ENCODE data around the gene BICD1. TPM values are rescaled to one million over a fixed set of nuclear protein-coding genes. Genes with fewer than 3 reads are reported as not detected.

BICD1 gene
- total and polyA plus RNA-seq, 4 donors: 3.0 to 42.6 (median 25.2) TPM

DNA sequence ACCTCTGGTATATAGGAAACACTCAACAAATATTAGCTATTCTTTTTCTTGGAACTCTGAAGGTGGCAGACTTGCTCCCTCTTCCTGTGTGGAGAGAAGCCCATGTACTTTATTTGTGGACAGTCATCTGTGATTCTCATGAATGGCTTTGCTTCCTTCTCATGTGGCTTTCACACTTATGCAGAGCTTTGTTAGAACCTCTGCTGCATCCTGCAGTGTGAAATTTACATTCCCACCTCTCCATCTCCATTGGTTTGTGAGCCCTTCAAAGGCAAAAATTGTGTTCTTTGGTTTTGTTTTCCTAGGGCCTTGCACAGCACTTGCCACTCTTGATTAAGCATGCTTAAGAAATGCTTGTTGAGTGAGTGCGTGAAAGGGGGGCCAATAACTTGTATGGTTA, 51.9 kb downstream of the BICD1 start:
- no peak overlapping the region for H3K27ac ChIP-seq (ENCODE audit: low read depth in 1 of 2, low read length in 2 of 2)
- intact Hi-C loops (cut with DNase I): no loop called here

DNA sequence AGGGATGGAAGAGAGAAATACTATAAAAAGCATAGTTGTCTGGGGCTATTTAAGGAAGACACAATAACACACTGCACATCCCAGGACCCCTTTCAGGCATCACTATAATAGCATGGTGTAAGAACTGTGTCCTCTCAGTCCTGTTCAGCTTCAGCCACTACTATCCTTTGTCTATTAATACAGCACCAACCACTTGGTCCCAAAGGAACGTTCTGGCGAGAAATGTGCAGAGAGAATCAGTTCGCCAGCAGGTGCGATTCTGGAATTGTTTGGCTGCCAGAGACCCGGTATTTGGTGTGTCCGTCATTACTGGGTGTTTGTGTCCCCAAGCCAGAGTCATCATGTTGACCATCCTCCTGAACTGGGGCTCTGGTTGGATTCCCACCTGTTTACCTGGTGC, 52.7 kb downstream of the BICD1 start:
- ATAC-seq (ENCODE audit: low FRiP score) (no peak), DNase-seq (no peak)
- Histone ChIP-seq H3K4me3 (ENCODE audit: low read length in 2 of 2) (no peak overlapping the region), H3K27ac (ENCODE audit: low read depth in 1 of 2, low read length in 2 of 2) (no peak overlapping the region), H3K36me3 (ENCODE audit: control insufficient read depth in 1 of 2, insufficient read depth in 2 of 2, low read length in 1 of 2) (no peaks in the 10 kb centered on the region), H3K9me3 (ENCODE audit: control insufficient read depth, low read length) (no peaks in the 10 kb centered on the region), H3K27me3 (ENCODE audit: control insufficient read depth in 1 of 2, insufficient read depth in 2 of 2, low read length in 1 of 2) (no peaks in the 10 kb centered on the region), H3K4me1 (ENCODE audit: control insufficient read depth in 1 of 2, insufficient read depth in 2 of 2, low read length in 2 of 2) (no peaks in the 10 kb centered on the region)
- 95 to 97% methylated on average over 6 of the region's 6 CpGs for WGBS, 2 donors
- intact Hi-C loops (cut with DNase I): no loop called here

More for the DNA sequence above, 51.9 kb downstream of the BICD1 start:
- WGBS, 2 donors: 93 to 99% methylated on average over 1 of the region's 1 CpG
- no peaks in the 10 kb centered on the region for H3K27me3 ChIP-seq (ENCODE audit: control insufficient read depth in 1 of 2, insufficient read depth in 2 of 2, low read length in 1 of 2)
- H3K4me1 ChIP-seq (ENCODE audit: control insufficient read depth in 1 of 2, insufficient read depth in 2 of 2, low read length in 2 of 2): no peaks in the 10 kb centered on the region
- DNase-seq: no peak
- no peak overlapping the region for H3K4me3 ChIP-seq (ENCODE audit: low read length in 2 of 2)
- no peak for ATAC-seq (ENCODE audit: low FRiP score)
- H3K9me3 ChIP-seq (ENCODE audit: control insufficient read depth, low read length): no peaks in the 10 kb centered on the region
- H3K36me3 ChIP-seq (ENCODE audit: control insufficient read depth in 1 of 2, insufficient read depth in 2 of 2, low read length in 1 of 2): no peaks in the 10 kb centered on the region

DNA sequence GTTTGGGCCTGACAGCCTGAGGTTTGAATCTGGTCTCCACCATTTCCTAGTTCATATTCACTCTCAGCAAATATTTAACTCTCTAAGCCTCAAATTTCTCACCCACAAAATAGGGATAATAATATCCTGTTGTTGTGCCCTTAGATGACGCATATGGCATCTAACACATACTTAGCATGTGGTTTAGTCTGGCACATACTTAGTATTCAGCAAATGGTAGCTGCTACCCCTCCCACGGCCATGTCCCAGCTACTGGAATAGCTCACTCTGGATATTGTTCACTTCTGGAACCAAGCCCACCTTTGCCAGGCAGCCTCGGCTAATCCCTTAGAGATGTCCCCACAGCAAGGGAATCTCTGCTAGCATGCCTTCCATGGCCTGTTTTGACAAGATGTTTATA, 53.3 kb downstream of the BICD1 start:
- intact Hi-C loops (cut with DNase I): no loop called here
- Histone ChIP-seq H3K9me3 (ENCODE audit: control insufficient read depth, low read length) (no peaks in the 10 kb centered on the region), H3K27me3 (ENCODE audit: control insufficient read depth in 1 of 2, insufficient read depth in 2 of 2, low read length in 1 of 2) (no peaks in the 10 kb centered on the region), H3K27ac (ENCODE audit: low read depth in 1 of 2, low read length in 2 of 2) (no peak overlapping the region), H3K4me3 (ENCODE audit: low read length in 2 of 2) (no peak overlapping the region), H3K4me1 (ENCODE audit: control insufficient read depth in 1 of 2, insufficient read depth in 2 of 2, low read length in 2 of 2) (no peaks in the 10 kb centered on the region), H3K36me3 (ENCODE audit: control insufficient read depth in 1 of 2, insufficient read depth in 2 of 2, low read length in 1 of 2) (no peaks in the 10 kb centered on the region)
- no peak for ATAC-seq (ENCODE audit: low FRiP score)
- no peak for DNase-seq
- 72 to 74% methylated on average over 3 of the region's 3 CpGs for whole genome bisulfite sequencing, 2 donors

GRCh38 chr12:32161058-32161457, 54.4 kb downstream of the BICD1 start:
- H3K27me3 ChIP-seq (ENCODE audit: control insufficient read depth in 1 of 2, insufficient read depth in 2 of 2, low read length in 1 of 2): no peaks in the 10 kb centered on the region
- WGBS, 2 donors: 92 to 94% methylated on average over 5 of the region's 5 CpGs

DNA sequence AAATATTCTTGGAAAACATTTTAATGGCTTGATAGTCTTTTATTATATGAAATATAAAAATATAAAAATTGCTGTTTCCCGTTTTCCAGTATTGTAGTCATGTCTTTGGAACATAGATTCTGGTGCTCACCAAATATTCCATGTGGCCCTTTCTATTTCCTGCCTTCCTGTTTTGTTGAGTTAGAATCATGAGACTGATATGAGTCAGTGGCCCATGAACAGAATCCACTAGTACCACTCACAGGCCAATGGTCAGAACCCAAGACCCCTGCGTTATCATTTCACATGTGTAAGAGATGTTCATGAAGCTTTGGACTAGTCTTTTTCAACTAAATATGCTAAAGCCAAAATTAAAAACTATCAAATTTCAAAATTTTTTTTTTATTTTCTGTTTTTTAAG, 56.9 kb downstream of the BICD1 start:
- no peak for ATAC-seq (ENCODE audit: low FRiP score)
- intact Hi-C loops (cut with DNase I): no loop called here
- no peak for DNase-seq
- no peaks in the 10 kb centered on the region for H3K27me3 ChIP-seq (ENCODE audit: control insufficient read depth in 1 of 2, insufficient read depth in 2 of 2, low read length in 1 of 2)
- no peak overlapping the region for H3K27ac ChIP-seq (ENCODE audit: low read depth in 1 of 2, low read length in 2 of 2)
- no peaks in the 10 kb centered on the region for H3K4me1 ChIP-seq (ENCODE audit: control insufficient read depth in 1 of 2, insufficient read depth in 2 of 2, low read length in 2 of 2)
- H3K9me3 ChIP-seq (ENCODE audit: control insufficient read depth, low read length): no peaks in the 10 kb centered on the region
- no peak overlapping the region for H3K4me3 ChIP-seq (ENCODE audit: low read length in 2 of 2)
- no peaks in the 10 kb centered on the region for H3K36me3 ChIP-seq (ENCODE audit: control insufficient read depth in 1 of 2, insufficient read depth in 2 of 2, low read length in 1 of 2)
- WGBS, 2 donors: 96 to 97% methylated on average over 2 of the region's 2 CpGs

More at GRCh38 chr12:32161058-32161457, 54.4 kb downstream of the BICD1 start:
- Histone ChIP-seq H3K9me3 (ENCODE audit: control insufficient read depth, low read length) (no peaks in the 10 kb centered on the region), H3K4me3 (ENCODE audit: low read length in 2 of 2) (no peak overlapping the region), H3K4me1 (ENCODE audit: control insufficient read depth in 1 of 2, insufficient read depth in 2 of 2, low read length in 2 of 2) (no peaks in the 10 kb centered on the region), H3K36me3 (ENCODE audit: control insufficient read depth in 1 of 2, insufficient read depth in 2 of 2, low read length in 1 of 2) (no peaks in the 10 kb centered on the region), H3K27ac (ENCODE audit: low read depth in 1 of 2, low read length in 2 of 2) (no peak overlapping the region)
- intact Hi-C loops (cut with DNase I): no loop called here
- DNase-seq: no peak
- ATAC-seq (ENCODE audit: low FRiP score): no peak

GRCh38 chr12:32166510-32166909, 59.9 kb downstream of the BICD1 start:
- no peak for DNase-seq
- intact Hi-C loops (cut with DNase I): no loop called here
- 99% methylated on average over 4 of the region's 4 CpGs for WGBS, 2 donors
- no peak overlapping the region for H3K4me3 ChIP-seq (ENCODE audit: low read length in 2 of 2)
- H3K36me3 ChIP-seq (ENCODE audit: control insufficient read depth in 1 of 2, insufficient read depth in 2 of 2, low read length in 1 of 2): no peaks in the 10 kb centered on the region
- H3K4me1 ChIP-seq (ENCODE audit: control insufficient read depth in 1 of 2, insufficient read depth in 2 of 2, low read length in 2 of 2): no peaks in the 10 kb centered on the region
- no peak overlapping the region for H3K27ac ChIP-seq (ENCODE audit: low read depth in 1 of 2, low read length in 2 of 2)
- ATAC-seq (ENCODE audit: low FRiP score): no peak
- H3K27me3 ChIP-seq (ENCODE audit: control insufficient read depth in 1 of 2, insufficient read depth in 2 of 2, low read length in 1 of 2): no peaks in the 10 kb centered on the region
- no peaks in the 10 kb centered on the region for H3K9me3 ChIP-seq (ENCODE audit: control insufficient read depth, low read length)

GRCh38 chr12:32170437-32170998, 63.9 kb downstream of the BICD1 start:
- DNase-seq: no peak

GRCh38 chr12:32171211-32171610, 64.6 kb downstream of the BICD1 start:
- Histone ChIP-seq H3K36me3 (ENCODE audit: control insufficient read depth in 1 of 2, insufficient read depth in 2 of 2, low read length in 1 of 2) (no peaks in the 10 kb centered on the region), H3K27ac (ENCODE audit: low read depth in 1 of 2, low read length in 2 of 2) (no peak overlapping the region), H3K4me1 (ENCODE audit: control insufficient read depth in 1 of 2, insufficient read depth in 2 of 2, low read length in 2 of 2) (no peaks in the 10 kb centered on the region), H3K27me3 (ENCODE audit: control insufficient read depth in 1 of 2, insufficient read depth in 2 of 2, low read length in 1 of 2) (no peaks in the 10 kb centered on the region), H3K4me3 (ENCODE audit: low read length in 2 of 2) (no peak overlapping the region), H3K9me3 (ENCODE audit: control insufficient read depth, low read length) (no peaks in the 10 kb centered on the region)
- intact Hi-C loops (cut with DNase I): no loop called here
- 91 to 96% methylated on average over 7 of the region's 7 CpGs for WGBS, 2 donors
- no peak for DNase-seq
- no peak for ATAC-seq (ENCODE audit: low FRiP score)

More at GRCh38 chr12:32170437-32170998, 63.9 kb downstream of the BICD1 start:
- Histone ChIP-seq H3K4me3 (ENCODE audit: low read length in 2 of 2) (no peak overlapping the region), H3K27me3 (ENCODE audit: control insufficient read depth in 1 of 2, insufficient read depth in 2 of 2, low read length in 1 of 2) (no peaks in the 10 kb centered on the region), H3K27ac (ENCODE audit: low read depth in 1 of 2, low read length in 2 of 2) (no peak overlapping the region), H3K36me3 (ENCODE audit: control insufficient read depth in 1 of 2, insufficient read depth in 2 of 2, low read length in 1 of 2) (no peaks in the 10 kb centered on the region), H3K9me3 (ENCODE audit: control insufficient read depth, low read length) (no peaks in the 10 kb centered on the region), H3K4me1 (ENCODE audit: control insufficient read depth in 1 of 2, insufficient read depth in 2 of 2, low read length in 2 of 2) (no peaks in the 10 kb centered on the region)
- ATAC-seq (ENCODE audit: low FRiP score): no peak
- intact Hi-C loops (cut with DNase I): no loop called here
- WGBS, 2 donors: 78 to 80% methylated on average over 6 of the region's 6 CpGs

- DNase-seq (no peak), ATAC-seq (ENCODE audit: low FRiP score) (no peak)
- Histone ChIP-seq H3K27ac (ENCODE audit: low read depth in 1 of 2, low read length in 2 of 2) (no peak overlapping the region), H3K27me3 (ENCODE audit: control insufficient read depth in 1 of 2, insufficient read depth in 2 of 2, low read length in 1 of 2) (no peaks in the 10 kb centered on the region), H3K9me3 (ENCODE audit: control insufficient read depth, low read length) (no peaks in the 10 kb centered on the region), H3K4me1 (ENCODE audit: control insufficient read depth in 1 of 2, insufficient read depth in 2 of 2, low read length in 2 of 2) (no peaks in the 10 kb centered on the region), H3K4me3 (ENCODE audit: low read length in 2 of 2) (no peak overlapping the region), H3K36me3 (ENCODE audit: control insufficient read depth in 1 of 2, insufficient read depth in 2 of 2, low read length in 1 of 2) (no peaks in the 10 kb centered on the region)
- intact Hi-C loops (cut with DNase I): no loop called here
- WGBS, 2 donors: 96% methylated on average over 2 of the region's 2 CpGs
These were observed 70.0 kb downstream of the BICD1 start for GRCh38 chr12:32176606-32177005.

Measured in aorta (tissue), 5 donors.